ENCODE data around the gene ATF4.
"Not testable (repeated sequence)": the region's sequence is repeated elsewhere in the genome, so short reads cannot be mapped to it uniquely, and the experiment has no call there.

ATF4 gene

DNA sequence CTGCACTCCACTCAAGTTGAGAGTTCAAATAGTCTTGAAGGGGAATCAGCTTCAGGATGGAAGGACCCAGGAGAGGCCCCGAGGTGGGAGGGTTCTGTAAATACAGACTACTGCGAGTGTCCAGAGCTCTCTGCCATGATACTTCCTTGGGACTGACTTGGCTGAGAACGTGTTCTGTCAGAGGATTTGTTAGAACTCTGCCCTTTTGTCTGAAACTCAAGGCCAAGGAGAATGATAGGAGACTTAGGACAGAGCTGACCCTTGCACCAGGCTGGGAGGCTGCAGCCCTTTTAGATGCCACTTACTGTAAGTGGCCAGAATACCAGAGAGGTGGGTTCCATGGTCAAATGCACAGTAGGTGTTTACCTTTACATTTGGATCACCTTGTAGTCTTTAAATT lies 2.9 kb upstream of the ATF4 start:
- Histone ChIP-seq H3K27me3 (ENCODE audit: insufficient read depth, low read length, poor library complexity) (no peaks in the 10 kb centered on the region), H3K4me2 (ENCODE audit: low read length) (no peak overlapping the region), H4K8ac (ENCODE audit: low read depth, low read length) (no peak overlapping the region), H3K27ac (ENCODE audit: low read depth, low read length) (no peak overlapping the region), H2AK5ac (ENCODE audit: low read length) (no peak overlapping the region), H3K56ac (ENCODE audit: low read length) (no peak overlapping the region), H2BK120ac (ENCODE audit: low read depth, low read length) (no peak overlapping the region), H3K79me2 (ENCODE audit: control insufficient read depth, insufficient read depth, low read length) (peaks cover 21% of the 10 kb centered on the region), H3K4ac (ENCODE audit: low read depth, low read length) (no peak overlapping the region), H4K5ac (ENCODE audit: low read length) (no peak overlapping the region), H3K4me1 (ENCODE audit: control insufficient read depth, low read depth, low read length) (peaks cover 4% of the 10 kb centered on the region), H2BK15ac (replicated peaks; ENCODE audit: low read depth) (no peak overlapping the region), H3K23ac (ENCODE audit: low read length) (no peak overlapping the region), H3K4me3 (ENCODE audit: low read length) (no peak overlapping the region), H3K9ac (ENCODE audit: low read length) (no peak overlapping the region), H2BK5ac (ENCODE audit: low read length) (no peak overlapping the region), H3K36me3 (ENCODE audit: control insufficient read depth, insufficient read depth, low read length) (peaks cover 17% of the 10 kb centered on the region), H3K18ac (ENCODE audit: low read length) (no peak overlapping the region), H3K79me1 (ENCODE audit: low read length) (peaks cover 4% of the 10 kb centered on the region)
- DNase-seq: no peak
- WGBS (ENCODE audit: extremely low coverage, insufficient coverage, low lambda C conversion rate): no CpG with 5 or more reads among the region's 3 CpGs

- no peak overlapping the region for H2BK15ac ChIP-seq (replicated peaks; ENCODE audit: low read depth)
- peaks cover 5% of the 10 kb centered on the region for H3K4me1 ChIP-seq (ENCODE audit: control insufficient read depth, low read depth, low read length)
- H3K27ac ChIP-seq (ENCODE audit: low read depth, low read length): no peak overlapping the region
- H3K4me3 ChIP-seq (ENCODE audit: low read length): no peak overlapping the region
- no peak overlapping the region for H2BK5ac ChIP-seq (ENCODE audit: low read length)
- H3K23ac ChIP-seq (ENCODE audit: low read length): no peak overlapping the region
- no CpG with 5 or more reads among the region's 5 CpGs for WGBS (ENCODE audit: extremely low coverage, insufficient coverage, low lambda C conversion rate)
- no peak for DNase-seq
- H3K4me2 ChIP-seq (ENCODE audit: low read length): no peak overlapping the region
- no peak overlapping the region for H2AK5ac ChIP-seq (ENCODE audit: low read length)
- peak overlapping the region; percentile 87 for H3K9ac ChIP-seq (ENCODE audit: low read length)
- H3K79me2 ChIP-seq (ENCODE audit: control insufficient read depth, insufficient read depth, low read length): peaks cover 29% of the 10 kb centered on the region
- H4K8ac ChIP-seq (ENCODE audit: low read depth, low read length): no peak overlapping the region
- no peak overlapping the region for H4K5ac ChIP-seq (ENCODE audit: low read length)
- peaks cover 25% of the 10 kb centered on the region for H3K36me3 ChIP-seq (ENCODE audit: control insufficient read depth, insufficient read depth, low read length)
- no peak overlapping the region for H3K18ac ChIP-seq (ENCODE audit: low read length)
- H3K27me3 ChIP-seq (ENCODE audit: insufficient read depth, low read length, poor library complexity): no peaks in the 10 kb centered on the region
- peaks cover 12% of the 10 kb centered on the region for H3K79me1 ChIP-seq (ENCODE audit: low read length)
- H2BK120ac ChIP-seq (ENCODE audit: low read depth, low read length): no peak overlapping the region
- no peak overlapping the region for H3K4ac ChIP-seq (ENCODE audit: low read depth, low read length)
- peak overlapping the region; percentile 97 for H3K56ac ChIP-seq (ENCODE audit: low read length)
Measured at GRCh38 chr22:39518144-39518786, 2.1 kb upstream of the ATF4 start.

GRCh38 chr22:39518996-39519680 lies 1.2 kb upstream of the ATF4 start:
- peak overlapping the region; percentile 74 for H3K4me2 ChIP-seq (ENCODE audit: low read length)
- H3K23ac ChIP-seq (ENCODE audit: low read length): no peak overlapping the region
- H3K56ac ChIP-seq (ENCODE audit: low read length): peak overlapping the region; percentile 97
- peak overlapping the region; percentile 24 for H4K5ac ChIP-seq (ENCODE audit: low read length)
- WGBS (ENCODE audit: extremely low coverage, insufficient coverage, low lambda C conversion rate): no CpG with 5 or more reads among the region's 24 CpGs
- H3K79me1 ChIP-seq (ENCODE audit: low read length): peaks cover 14% of the 10 kb centered on the region
- H3K9ac ChIP-seq (ENCODE audit: low read length): peak overlapping the region; percentile 87
- peaks cover 5% of the 10 kb centered on the region for H3K4me1 ChIP-seq (ENCODE audit: control insufficient read depth, low read depth, low read length)
- H3K18ac ChIP-seq (ENCODE audit: low read length): peak overlapping the region; percentile 85
- H2BK15ac ChIP-seq (replicated peaks; ENCODE audit: low read depth): no peak overlapping the region
- no peak for DNase-seq
- peak overlapping the region; percentile 41 for H2AK5ac ChIP-seq (ENCODE audit: low read length)
- no peak overlapping the region for H2BK120ac ChIP-seq (ENCODE audit: low read depth, low read length)
- H3K4me3 ChIP-seq (ENCODE audit: low read length): peak overlapping the region; percentile 48
- no peaks in the 10 kb centered on the region for H3K27me3 ChIP-seq (ENCODE audit: insufficient read depth, low read length, poor library complexity)
- peak overlapping the region; percentile 66 for H3K4ac ChIP-seq (ENCODE audit: low read depth, low read length)
- no peak overlapping the region for H4K8ac ChIP-seq (ENCODE audit: low read depth, low read length)
- peaks cover 31% of the 10 kb centered on the region for H3K79me2 ChIP-seq (ENCODE audit: control insufficient read depth, insufficient read depth, low read length)
- peak overlapping the region; percentile 20 for H2BK5ac ChIP-seq (ENCODE audit: low read length)
- H3K36me3 ChIP-seq (ENCODE audit: control insufficient read depth, insufficient read depth, low read length): peaks cover 26% of the 10 kb centered on the region
- peak overlapping the region; percentile 96 for H3K27ac ChIP-seq (ENCODE audit: low read depth, low read length)

DNA sequence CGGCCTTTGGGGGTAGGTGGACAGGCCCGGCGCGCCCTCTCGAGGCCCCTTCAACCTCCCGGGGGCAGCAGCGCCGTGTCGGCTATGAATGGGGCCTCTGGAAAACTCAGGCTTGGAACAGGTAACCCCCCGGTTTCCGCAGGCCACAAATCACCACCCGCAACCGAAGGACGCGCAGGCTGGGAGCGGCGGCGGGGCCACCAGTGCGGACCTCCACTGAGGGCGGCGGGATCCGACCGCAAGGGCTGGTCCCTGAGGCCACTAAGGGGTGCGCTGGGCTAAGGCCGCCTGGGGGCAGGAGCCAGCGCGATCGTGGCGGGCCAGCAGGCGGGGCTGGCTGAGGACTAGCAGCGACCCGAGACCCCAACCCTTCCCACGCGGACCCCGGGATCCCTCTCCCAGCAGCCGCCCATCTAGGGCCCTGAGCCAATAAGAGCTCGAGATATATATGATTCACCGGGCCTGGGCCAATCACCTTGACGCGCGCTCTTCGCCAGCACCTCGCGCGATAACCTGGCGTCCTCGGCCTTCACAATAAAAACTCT lies 609 bp upstream of the ATF4 start:
- Histone ChIP-seq H3K4me2 (ENCODE audit: low read length) (peak overlapping the region; percentile 74), H2BK120ac (ENCODE audit: low read depth, low read length) (no peak overlapping the region), H4K5ac (ENCODE audit: low read length) (no peak overlapping the region), H3K4ac (ENCODE audit: low read depth, low read length) (peak overlapping the region; percentile 66), H3K27me3 (ENCODE audit: insufficient read depth, low read length, poor library complexity) (no peaks in the 10 kb centered on the region), H4K8ac (ENCODE audit: low read depth, low read length) (no peak overlapping the region), H2BK5ac (ENCODE audit: low read length) (peak overlapping the region; percentile 64), H3K79me1 (ENCODE audit: low read length) (peaks cover 12% of the 10 kb centered on the region), H3K18ac (ENCODE audit: low read length) (peak overlapping the region; percentile 85), H3K79me2 (ENCODE audit: control insufficient read depth, insufficient read depth, low read length) (peaks cover 34% of the 10 kb centered on the region), H3K56ac (ENCODE audit: low read length) (peak overlapping the region; percentile 97), H3K36me3 (ENCODE audit: control insufficient read depth, insufficient read depth, low read length) (peaks cover 29% of the 10 kb centered on the region), H3K23ac (ENCODE audit: low read length) (no peak overlapping the region), H3K4me1 (ENCODE audit: control insufficient read depth, low read depth, low read length) (peaks cover 5% of the 10 kb centered on the region), H3K4me3 (ENCODE audit: low read length) (peak overlapping the region; percentile 48), H2AK5ac (ENCODE audit: low read length) (no peak overlapping the region), H3K9ac (ENCODE audit: low read length) (peak overlapping the region; percentile 87), H2BK15ac (replicated peaks; ENCODE audit: low read depth) (no peak overlapping the region), H3K27ac (ENCODE audit: low read depth, low read length) (peak overlapping the region; percentile 96)
- peak; percentile 100 for DNase-seq
- WGBS (ENCODE audit: extremely low coverage, insufficient coverage, low lambda C conversion rate): no CpG with 5 or more reads among the region's 47 CpGs

DNA sequence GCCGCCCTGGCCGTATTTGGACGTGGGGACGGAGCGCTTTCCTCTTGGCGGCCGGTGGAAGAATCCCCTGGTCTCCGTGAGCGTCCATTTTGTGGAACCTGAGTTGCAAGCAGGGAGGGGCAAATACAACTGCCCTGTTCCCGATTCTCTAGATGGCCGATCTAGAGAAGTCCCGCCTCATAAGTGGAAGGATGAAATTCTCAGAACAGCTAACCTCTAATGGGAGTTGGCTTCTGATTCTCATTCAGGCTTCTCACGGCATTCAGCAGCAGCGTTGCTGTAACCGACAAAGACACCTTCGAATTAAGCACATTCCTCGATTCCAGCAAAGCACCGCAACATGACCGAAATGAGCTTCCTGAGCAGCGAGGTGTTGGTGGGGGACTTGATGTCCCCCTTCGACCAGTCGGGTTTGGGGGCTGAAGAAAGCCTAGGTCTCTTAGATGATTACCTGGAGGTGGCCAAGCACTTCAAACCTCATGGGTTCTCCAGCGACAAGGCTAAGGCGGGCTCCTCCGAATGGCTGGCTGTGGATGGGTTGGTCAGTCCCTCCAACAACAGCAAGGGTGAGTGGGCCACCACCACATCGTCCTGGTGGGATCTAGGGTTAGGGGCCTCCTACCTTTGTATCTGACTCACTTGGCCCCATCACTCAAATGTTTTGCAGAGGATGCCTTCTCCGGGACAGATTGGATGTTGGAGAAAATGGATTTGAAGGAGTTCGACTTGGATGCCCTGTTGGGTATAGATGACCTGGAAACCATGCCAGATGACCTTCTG lies 934 bp downstream of the ATF4 start:
- not testable (repeated sequence) for H4K8ac ChIP-seq (ENCODE audit: low read depth, low read length); H4K5ac ChIP-seq (ENCODE audit: low read length); H2BK120ac ChIP-seq (ENCODE audit: low read depth, low read length); H3K27me3 ChIP-seq (ENCODE audit: insufficient read depth, low read length, poor library complexity); H2BK15ac ChIP-seq (replicated peaks; ENCODE audit: low read depth); H2AK5ac ChIP-seq (ENCODE audit: low read length); H3K18ac ChIP-seq (ENCODE audit: low read length); H3K4me1 ChIP-seq (ENCODE audit: control insufficient read depth, low read depth, low read length); H2BK5ac ChIP-seq (ENCODE audit: low read length)
- DNase-seq: peak; percentile 86
- peak overlapping the region; percentile 88 for H3K56ac ChIP-seq (ENCODE audit: low read length)
- peak overlapping the region; percentile 99 for H3K4me3 ChIP-seq (ENCODE audit: low read length)
- peak overlapping the region; percentile 93 for H3K4me2 ChIP-seq (ENCODE audit: low read length)
- no CpG with 5 or more reads among the region's 28 CpGs for WGBS (ENCODE audit: extremely low coverage, insufficient coverage, low lambda C conversion rate)
- H3K79me2 ChIP-seq (ENCODE audit: control insufficient read depth, insufficient read depth, low read length): peaks cover 34% of the 10 kb centered on the region
- peaks cover 13% of the 10 kb centered on the region for H3K79me1 ChIP-seq (ENCODE audit: low read length)
- peaks cover 28% of the 10 kb centered on the region for H3K36me3 ChIP-seq (ENCODE audit: control insufficient read depth, insufficient read depth, low read length)
- peak overlapping the region; percentile 70 for H3K9ac ChIP-seq (ENCODE audit: low read length)
- H3K4ac ChIP-seq (ENCODE audit: low read depth, low read length): peak overlapping the region; percentile 99
- peak overlapping the region; percentile 86 for H3K27ac ChIP-seq (ENCODE audit: low read depth, low read length)
- peak overlapping the region; percentile 53 for H3K23ac ChIP-seq (ENCODE audit: low read length)

All from mesendoderm (in vitro differentiated cells).